GM10266 (cell line): Measurements from ENCODE around the gene YARS2.

Experiments used
- DNase-seq: peaks from one replicate; pipeline ENCODE4 v3.0.0; 2012; ENCODE audit errors: extremely low spot score
- TF ChIP-seq, protein P1 (sequence below): IDR thresholded peaks from 2 replicates; pipeline ENCODE4 v1.5.1; 2012; ENCODE audit warnings: mild to moderate bottlenecking, low read depth; ENCODE audit not compliant: control insufficient read depth, insufficient read depth; ENCODE audit errors: missing control alignments

The YARS2 gene

DNA sequence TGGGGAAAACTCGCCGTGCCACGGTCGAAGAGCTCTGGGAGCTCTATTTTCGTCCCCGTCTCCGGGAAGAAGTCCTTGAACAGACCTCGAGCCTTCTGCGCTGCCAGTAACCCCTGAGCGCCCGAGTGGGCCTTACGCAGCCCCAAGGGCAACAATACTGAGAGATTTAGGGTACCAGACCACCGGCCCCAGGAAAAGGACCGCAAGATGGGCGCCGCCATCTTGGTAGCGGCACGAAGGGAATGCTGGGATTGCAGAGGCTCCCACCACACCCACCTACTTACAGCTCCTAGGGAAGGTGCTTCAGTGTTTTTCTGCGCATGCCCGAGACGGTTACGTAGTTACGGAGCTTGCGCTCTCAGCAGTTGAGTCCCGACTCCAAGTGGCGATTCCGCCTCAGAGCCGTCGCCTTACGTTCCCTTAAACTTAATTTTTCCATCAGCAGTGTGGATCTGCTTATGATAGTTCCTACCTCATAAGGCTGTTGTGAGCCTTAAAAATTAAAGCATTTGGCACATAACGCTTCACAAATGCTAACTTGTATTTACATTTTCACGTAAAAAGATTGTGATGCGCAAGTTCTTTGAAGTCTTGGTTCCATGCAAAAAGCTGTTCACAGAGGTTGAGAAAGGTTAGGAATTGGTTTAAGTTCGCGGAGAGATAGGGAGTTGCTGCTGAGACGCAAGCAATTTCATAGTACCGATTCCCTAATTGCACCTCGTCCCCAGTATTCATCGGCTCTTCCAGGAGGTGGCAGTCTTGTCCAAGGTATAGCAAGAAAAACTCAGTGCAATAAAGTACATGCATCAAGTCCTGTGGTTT, at the start of gene YARS2:
YARS2 (minus strand) TSS at position 244 of the 822 bp plus-strand sequence; CDS start at position 221, 23 bp downstream.
- TF ChIP-seq, protein P1, sequence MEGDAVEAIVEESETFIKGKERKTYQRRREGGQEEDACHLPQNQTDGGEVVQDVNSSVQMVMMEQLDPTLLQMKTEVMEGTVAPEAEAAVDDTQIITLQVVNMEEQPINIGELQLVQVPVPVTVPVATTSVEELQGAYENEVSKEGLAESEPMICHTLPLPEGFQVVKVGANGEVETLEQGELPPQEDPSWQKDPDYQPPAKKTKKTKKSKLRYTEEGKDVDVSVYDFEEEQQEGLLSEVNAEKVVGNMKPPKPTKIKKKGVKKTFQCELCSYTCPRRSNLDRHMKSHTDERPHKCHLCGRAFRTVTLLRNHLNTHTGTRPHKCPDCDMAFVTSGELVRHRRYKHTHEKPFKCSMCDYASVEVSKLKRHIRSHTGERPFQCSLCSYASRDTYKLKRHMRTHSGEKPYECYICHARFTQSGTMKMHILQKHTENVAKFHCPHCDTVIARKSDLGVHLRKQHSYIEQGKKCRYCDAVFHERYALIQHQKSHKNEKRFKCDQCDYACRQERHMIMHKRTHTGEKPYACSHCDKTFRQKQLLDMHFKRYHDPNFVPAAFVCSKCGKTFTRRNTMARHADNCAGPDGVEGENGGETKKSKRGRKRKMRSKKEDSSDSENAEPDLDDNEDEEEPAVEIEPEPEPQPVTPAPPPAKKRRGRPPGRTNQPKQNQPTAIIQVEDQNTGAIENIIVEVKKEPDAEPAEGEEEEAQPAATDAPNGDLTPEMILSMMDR, result peak; percentile 78
- DNase-seq, result peak; percentile 82

DNA sequence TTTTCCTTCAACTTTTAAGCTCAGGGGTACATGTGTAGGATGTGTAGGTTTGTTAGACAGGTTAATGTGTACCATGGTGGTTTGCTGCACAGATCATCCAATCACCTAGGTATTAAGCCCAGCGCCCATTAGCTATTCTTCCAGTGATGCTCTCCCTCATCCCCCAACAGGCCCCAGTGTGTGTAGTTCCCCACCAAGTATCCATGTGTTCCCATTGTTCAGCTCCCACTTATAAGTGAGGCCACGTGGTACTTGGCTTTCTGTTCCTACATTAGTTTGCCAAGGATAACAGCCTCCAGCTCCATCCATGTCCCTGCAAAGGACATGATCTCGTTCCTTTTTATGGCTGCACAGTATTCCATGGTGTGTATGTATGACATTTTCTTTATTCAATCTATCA, 48.6 kb upstream of the YARS2 start:
- TF ChIP-seq, protein P1, result no peak
- DNase-seq, result no peak

DNA sequence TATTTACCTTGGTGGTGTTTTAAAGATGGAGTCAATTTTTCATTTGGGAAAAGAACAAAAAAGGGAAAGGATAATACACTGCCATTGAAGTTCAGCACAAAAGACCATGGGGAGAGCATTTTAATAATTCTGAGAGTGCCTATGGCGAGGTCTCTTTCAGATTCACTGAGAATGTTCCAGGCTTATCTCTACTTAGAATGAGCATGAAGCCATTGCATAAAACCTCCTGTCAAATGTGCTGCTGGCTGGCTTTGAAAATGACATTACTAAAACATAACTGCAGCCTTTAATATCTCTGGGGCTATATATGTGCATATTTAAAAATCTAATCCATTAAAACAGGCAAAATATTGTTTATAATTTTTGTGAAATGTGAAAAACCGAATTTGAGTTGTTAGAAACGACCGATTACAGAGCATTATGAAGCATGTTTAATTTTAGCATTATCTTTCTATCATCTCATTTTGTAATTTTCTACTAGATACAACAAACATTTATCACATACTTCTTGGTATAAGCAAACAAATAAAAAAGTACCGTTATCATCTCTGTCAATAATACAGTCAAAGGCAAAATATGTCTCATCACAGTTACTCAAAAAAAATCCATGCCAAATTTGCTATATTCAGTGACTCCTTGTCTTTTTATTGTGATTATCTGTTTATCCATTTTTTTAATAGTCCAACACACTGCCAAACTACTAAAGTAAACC, 45.7 kb upstream of the YARS2 start:
- TF ChIP-seq, protein P1, result no peak
- DNase-seq, result no peak

DNA sequence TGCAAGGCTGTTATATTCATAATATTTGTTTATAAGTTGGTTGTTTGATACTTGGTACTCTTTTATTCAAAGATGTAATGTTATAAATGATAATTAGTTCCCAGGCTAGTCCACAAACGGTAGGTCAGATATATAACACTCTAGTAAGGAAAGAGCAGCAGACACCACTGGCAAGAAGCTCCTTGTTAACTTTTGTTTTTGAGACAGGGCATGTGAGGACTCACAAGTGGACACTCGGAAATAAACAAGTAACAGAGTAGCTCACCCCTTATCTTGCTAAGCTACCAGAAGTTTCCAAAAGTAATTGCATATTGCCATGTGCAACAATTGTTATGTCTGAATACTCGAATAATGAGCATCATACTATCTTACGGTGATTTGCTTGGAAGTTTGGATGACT, 38.6 kb upstream of the YARS2 start:
- DNase-seq, result no peak
- TF ChIP-seq, protein P1, result no peak

DNA sequence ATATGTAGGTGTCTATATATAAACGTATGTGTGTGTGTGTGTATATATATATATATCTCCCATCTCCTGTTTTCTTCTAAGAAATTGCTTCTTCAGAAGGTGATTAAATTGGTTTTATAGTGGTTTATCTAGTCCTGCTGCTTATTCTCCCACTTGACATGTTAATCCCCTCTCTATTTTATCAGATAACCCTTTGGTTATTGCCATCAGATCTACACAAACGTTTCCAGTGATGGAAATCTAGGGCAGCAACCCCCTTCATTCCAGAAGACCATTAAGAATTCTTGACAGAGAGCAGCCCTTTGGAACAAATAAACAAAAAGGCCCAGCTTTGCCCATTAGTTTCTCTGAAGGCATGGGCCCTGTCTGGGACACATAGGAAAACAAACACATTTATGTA, 34.2 kb upstream of the YARS2 start:
- no peak for DNase-seq
- TF ChIP-seq, protein P1, result no peak

DNA sequence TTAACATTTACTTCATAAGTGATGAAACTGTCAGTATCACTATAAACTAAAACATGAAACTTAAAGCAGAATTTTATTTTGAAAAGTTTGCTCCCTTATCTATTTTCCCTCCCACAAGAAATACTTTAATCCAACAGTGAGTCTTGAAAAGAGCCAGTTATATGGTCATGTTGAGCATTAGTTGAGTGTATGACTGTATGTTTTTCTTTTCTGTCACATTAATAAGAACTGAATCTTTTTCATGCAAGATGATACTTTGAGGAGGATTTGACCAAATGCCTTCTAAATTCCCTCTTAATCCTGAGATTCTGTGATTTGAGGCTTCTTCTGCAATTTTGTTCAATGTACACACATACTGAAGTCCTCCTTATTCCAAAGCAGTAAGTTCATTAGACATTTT, 33.7 kb upstream of the YARS2 start:
- TF ChIP-seq, protein P1, result no peak
- DNase-seq, result no peak

DNA sequence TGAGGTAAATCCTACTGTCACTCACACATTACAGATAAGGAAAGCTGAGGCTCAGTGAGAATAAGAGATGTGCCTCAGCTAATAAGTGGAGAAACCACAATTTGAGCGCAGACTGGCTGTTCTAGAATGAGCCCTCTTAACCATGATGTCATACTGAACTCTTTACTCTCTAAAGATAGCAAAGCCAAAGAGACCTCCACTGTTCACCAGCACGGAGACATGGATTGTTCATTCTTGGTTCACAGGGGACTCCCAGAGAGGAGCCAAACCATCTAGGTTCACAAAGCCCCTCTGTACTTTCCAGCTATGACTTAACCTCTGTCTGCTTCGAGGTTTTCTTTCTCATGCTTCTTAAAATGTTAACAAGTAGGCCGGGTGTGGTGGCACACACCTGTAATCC, 32.7 kb upstream of the YARS2 start:
- TF ChIP-seq, protein P1, result no peak
- DNase-seq, result peak; percentile 8
